Measurements from ENCODE around the gene R3HCC1L. TPM values are rescaled to one million over a fixed set of nuclear protein-coding genes. Genes with fewer than 3 reads are reported as not detected.
A peak's percentile ranks its signal among the peaks of the same experiment; 100 is the strongest.
"Not testable (repeated sequence)": the region's sequence is repeated elsewhere in the genome, so short reads cannot be mapped to it uniquely, and the experiment has no call there.

Gene R3HCC1L
- total and polyA plus RNA-seq, 5 experiments from 2014 or later: 7.3 to 28.8 (median 14.2) TPM

- DNase-seq: no peak
- Mint-ChIP-seq H3K27me3 (peaks cover 0 to 7% (median under 1%) of the 10 kb centered on the region in 5 donors), H3K4me1 (no peaks in the 10 kb centered on the region), H3K9me3 (no peaks in the 10 kb centered on the region), H3K36me3 (no peaks in the 10 kb centered on the region), H3K4me3 (no peak overlapping the region), H3K27ac (no peak overlapping the region)
- no peak for ATAC-seq
- POLR2A ChIA-PET: no interaction called here
Observed at GRCh38 chr10:98104125-98104524, 30.3 kb upstream of the R3HCC1L start.

- POLR2A ChIA-PET: no interaction called here
- no peak for ATAC-seq
- Mint-ChIP-seq H3K9me3 (no peaks in the 10 kb centered on the region), H3K27me3 (peaks cover 8 to 25% (median 13%) of the 10 kb centered on the region in 5 donors), H3K4me3 (no peak overlapping the region), H3K27ac (no peak overlapping the region), H3K36me3 (peaks cover 0 to 3% (median 0%) of the 10 kb centered on the region in 3 donors), H3K4me1 (no peaks in the 10 kb centered on the region)
- no peak for DNase-seq
Observed at GRCh38 chr10:98106531-98106930, 27.9 kb upstream of the R3HCC1L start.

- POLR2A ChIA-PET: no interaction called here
Observed at GRCh38 chr10:98107644-98108430, 26.6 kb upstream of the R3HCC1L start.

GRCh38 chr10:98110356-98110755 lies 24.1 kb upstream of the R3HCC1L start:
- H3K36me3 Mint-ChIP-seq: peaks cover 0 to 3% (median 0%) of the 10 kb centered on the region in 3 donors
- POLR2A ChIA-PET: no interaction called here
- peaks cover 23 to 58% (median 25%) of the 10 kb centered on the region in 5 donors for H3K27me3 Mint-ChIP-seq
- DNase-seq: no peak
- H3K4me3 Mint-ChIP-seq: no peak overlapping the region
- no peak for ATAC-seq
- no peaks in the 10 kb centered on the region for H3K4me1 Mint-ChIP-seq
- no peaks in the 10 kb centered on the region for H3K9me3 Mint-ChIP-seq
- no peak overlapping the region for H3K27ac Mint-ChIP-seq

More at GRCh38 chr10:98107644-98108430, 26.6 kb upstream of the R3HCC1L start:
- H3K36me3 Mint-ChIP-seq: peaks cover 0 to 3% (median 0%) of the 10 kb centered on the region in 3 donors
- H3K4me1 Mint-ChIP-seq: no peaks in the 10 kb centered on the region
- H3K27ac Mint-ChIP-seq: no peak overlapping the region
- ATAC-seq (no peak), DNase-seq (no peak)
- H3K4me3 Mint-ChIP-seq: no peak overlapping the region
- H3K27me3 Mint-ChIP-seq: peaks cover 8 to 32% (median 17%) of the 10 kb centered on the region in 5 donors
- H3K9me3 Mint-ChIP-seq: no peaks in the 10 kb centered on the region

GRCh38 chr10:98115031-98115787 lies 19.2 kb upstream of the R3HCC1L start:
- Mint-ChIP-seq H3K9me3 (peaks cover 0 to 18% (median 7%) of the 10 kb centered on the region in 9 donors), H3K4me3 (no peak overlapping the region), H3K36me3 (peaks cover 0 to 4% (median 2%) of the 10 kb centered on the region in 3 donors), H3K4me1 (no peaks in the 10 kb centered on the region), H3K27me3 (peaks cover 28 to 78% (median 34%) of the 10 kb centered on the region in 5 donors), H3K27ac (no peak overlapping the region)
- ATAC-seq: no peak
- POLR2A ChIA-PET: no interaction called here
- DNase-seq: no peak

- DNase-seq (no peak), ATAC-seq (no peak)
- no peaks in the 10 kb centered on the region for H3K4me1 Mint-ChIP-seq
- peaks cover 18 to 56% (median 35%) of the 10 kb centered on the region in 9 donors for H3K9me3 Mint-ChIP-seq
- POLR2A ChIA-PET: no interaction called here
- H3K27me3 Mint-ChIP-seq: peaks cover 15 to 79% (median 23%) of the 10 kb centered on the region in 5 donors
- no peak overlapping the region for H3K4me3 Mint-ChIP-seq
- peaks cover 0 to 34% (median 8%) of the 10 kb centered on the region in 3 donors for H3K36me3 Mint-ChIP-seq
- no peak overlapping the region for H3K27ac Mint-ChIP-seq
Observed at GRCh38 chr10:98119891-98120290, 14.6 kb upstream of the R3HCC1L start.

GRCh38 chr10:98125940-98126631 lies 8.4 kb upstream of the R3HCC1L start:
- POLR2A ChIA-PET: no interaction called here
- no peaks in the 10 kb centered on the region for H3K4me1 Mint-ChIP-seq
- ATAC-seq (no peak), DNase-seq (no peak)
- peaks cover 13 to 48% (median 28%) of the 10 kb centered on the region in 9 donors for H3K9me3 Mint-ChIP-seq
- no peak overlapping the region for H3K4me3 Mint-ChIP-seq
- H3K36me3 Mint-ChIP-seq: peaks cover 0 to 40% (median 11%) of the 10 kb centered on the region in 3 donors
- no peak overlapping the region for H3K27ac Mint-ChIP-seq
- H3K27me3 Mint-ChIP-seq: peaks cover 15 to 56% (median 28%) of the 10 kb centered on the region in 5 donors

GRCh38 chr10:98128802-98129201 lies 5.7 kb upstream of the R3HCC1L start:
- ATAC-seq (no peak), DNase-seq (no peak)
- POLR2A ChIA-PET: no interaction called here
- Mint-ChIP-seq H3K9me3 (peaks cover 0 to 20% (median 7%) of the 10 kb centered on the region in 9 donors), H3K4me1 (peaks cover 0 to 12% (median 3%) of the 10 kb centered on the region in 4 donors), H3K27ac (no peak overlapping the region), H3K27me3 (peaks cover 9 to 34% (median 16%) of the 10 kb centered on the region in 5 donors), H3K36me3 (peaks cover 0 to 21% (median 8%) of the 10 kb centered on the region in 3 donors), H3K4me3 (no peak overlapping the region)

GRCh38 chr10:98131619-98132018 lies 2.8 kb upstream of the R3HCC1L start:
- Mint-ChIP-seq H3K9me3 (peaks cover 0 to 4% (median 0%) of the 10 kb centered on the region in 9 donors), H3K27me3 (peaks cover 3 to 8% (median 7%) of the 10 kb centered on the region in 5 donors), H3K4me3 (no peak overlapping the region), H3K36me3 (peaks cover 0 to 6% (median 5%) of the 10 kb centered on the region in 3 donors), H3K27ac (peak overlapping the region in 4 of 10 donors; percentile 5 to 78 (median 15)), H3K4me1 (peaks cover 10 to 36% (median 23%) of the 10 kb centered on the region in 4 donors)
- POLR2A ChIA-PET: no interaction called here
- no peak for DNase-seq
- ATAC-seq: no peak

GRCh38 chr10:98133075-98133752 lies 1.2 kb upstream of the R3HCC1L start:
- peak overlapping the region in 9 of 10 donors; percentile 19 to 95 (median 61) for H3K4me3 Mint-ChIP-seq
- peaks cover 14 to 52% (median 36%) of the 10 kb centered on the region in 4 donors for H3K4me1 Mint-ChIP-seq
- peak overlapping the region in 7 of 10 donors; percentile 15 to 91 (median 66) for H3K27ac Mint-ChIP-seq
- DNase-seq, POLR2A ChIA-PET, H3K9me3 Mint-ChIP-seq, H3K36me3 Mint-ChIP-seq, ATAC-seq, H3K27me3 Mint-ChIP-seq: not testable (repeated sequence)

GRCh38 chr10:98134117-98134430 lies 383 bp upstream of the R3HCC1L start:
- peak overlapping the region; percentile 79 to 96 (median 90) for H3K4me3 Mint-ChIP-seq
- DNase-seq: no peak
- POLR2A ChIA-PET: interaction anchor here (0.6 to 1.1 kb wide), 5 partner anchors 10 to 1297 kb away, joined by 3 to 5 read pairs (median 3); partner anchors contain the start of genes AVPI1 and ZFYVE27

More at GRCh38 chr10:98134117-98134430, 383 bp upstream of the R3HCC1L start:
- H3K4me1 Mint-ChIP-seq: peaks cover 14 to 60% (median 38%) of the 10 kb centered on the region in 4 donors
- H3K27me3 Mint-ChIP-seq: peaks cover 0 to 1% (median 0%) of the 10 kb centered on the region in 5 donors
- no peak for ATAC-seq
- H3K9me3 Mint-ChIP-seq: peaks cover 0 to 4% (median 0%) of the 10 kb centered on the region in 9 donors
- H3K36me3 Mint-ChIP-seq: peaks cover 0 to 5% (median 0%) of the 10 kb centered on the region in 3 donors
- peak overlapping the region; percentile 91 to 99 (median 98) for H3K27ac Mint-ChIP-seq
